Esophagus squamous epithelium (tissue), 4 donors: ENCODE data around the gene ETFDH.

Experiments used
- POLR2A ChIP-seq, 4 donors: fragments of 450-650 bp; IDR thresholded peaks; one replicate each; pipeline ENCODE4 v1.6.1; 2017; ENCODE audit warnings: antibody characterized with exemption in 4 of 4, mild to moderate bottlenecking in 4 of 4, moderate library complexity in 3 of 4
- TF ChIP-seq, protein P1 (sequence below), 6 experiments: fragments of 450-650 bp in 4 of 6; fragments of 200-600 bp in 2 of 6; sonication (generic) in 2 of 6; IDR thresholded peaks; one replicate each; pipeline ENCODE4 v1.5.1; 2016 to 2019; ENCODE audit warnings: antibody characterized with exemption in 6 of 6, mild to moderate bottlenecking in 4 of 6, moderate library complexity in 4 of 6

DNA sequence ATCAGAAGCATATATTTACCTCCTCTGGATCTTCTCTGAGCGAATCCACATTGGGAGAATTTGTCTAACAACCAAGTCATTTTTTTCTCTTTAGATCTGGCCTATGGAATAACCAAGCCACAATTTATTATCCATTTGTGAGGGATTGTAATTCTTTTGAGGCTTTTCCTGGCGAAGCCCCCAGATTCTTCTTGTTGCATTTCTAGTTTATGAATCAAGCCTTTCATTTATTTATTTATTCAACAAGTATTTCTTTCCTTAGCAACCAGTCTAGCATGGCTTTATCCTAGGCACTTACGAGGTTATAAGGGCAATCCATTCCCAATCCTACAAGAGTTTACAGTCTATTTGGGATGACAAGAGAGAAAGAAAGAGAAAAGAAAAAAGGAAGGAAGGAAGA lies 78.3 kb downstream of the ETFDH start:
- TF ChIP-seq, protein P1, sequence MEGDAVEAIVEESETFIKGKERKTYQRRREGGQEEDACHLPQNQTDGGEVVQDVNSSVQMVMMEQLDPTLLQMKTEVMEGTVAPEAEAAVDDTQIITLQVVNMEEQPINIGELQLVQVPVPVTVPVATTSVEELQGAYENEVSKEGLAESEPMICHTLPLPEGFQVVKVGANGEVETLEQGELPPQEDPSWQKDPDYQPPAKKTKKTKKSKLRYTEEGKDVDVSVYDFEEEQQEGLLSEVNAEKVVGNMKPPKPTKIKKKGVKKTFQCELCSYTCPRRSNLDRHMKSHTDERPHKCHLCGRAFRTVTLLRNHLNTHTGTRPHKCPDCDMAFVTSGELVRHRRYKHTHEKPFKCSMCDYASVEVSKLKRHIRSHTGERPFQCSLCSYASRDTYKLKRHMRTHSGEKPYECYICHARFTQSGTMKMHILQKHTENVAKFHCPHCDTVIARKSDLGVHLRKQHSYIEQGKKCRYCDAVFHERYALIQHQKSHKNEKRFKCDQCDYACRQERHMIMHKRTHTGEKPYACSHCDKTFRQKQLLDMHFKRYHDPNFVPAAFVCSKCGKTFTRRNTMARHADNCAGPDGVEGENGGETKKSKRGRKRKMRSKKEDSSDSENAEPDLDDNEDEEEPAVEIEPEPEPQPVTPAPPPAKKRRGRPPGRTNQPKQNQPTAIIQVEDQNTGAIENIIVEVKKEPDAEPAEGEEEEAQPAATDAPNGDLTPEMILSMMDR (IDR thresholded peaks at IDR 0.05), result no peak
- no peak for TF ChIP-seq POLR2A (IDR thresholded peaks at IDR 0.05)
